GM12873 (cell line): ENCODE measurements around the gene CD2BP2.

ENCODE experiments used
- CTCF ChIP-seq: IDR thresholded peaks from 2 replicates; pipeline ENCODE4 v1.5.1; 2012; ENCODE audit warnings: low read depth, mild to moderate bottlenecking, moderate library complexity, low read length, control low read depth; ENCODE audit not compliant: insufficient read depth; ENCODE audit errors: missing control alignments

The CD2BP2 gene

GRCh38 chr16:30350134-30350871, 4.8 kb downstream of the CD2BP2 start:
- no peak for TF ChIP-seq CTCF

GRCh38 chr16:30349675-30350074, 5.4 kb downstream of the CD2BP2 start:
- no peak for TF ChIP-seq CTCF

GRCh38 chr16:30348929-30349328, 6.2 kb downstream of the CD2BP2 start:
- no peak for TF ChIP-seq CTCF

- TF ChIP-seq CTCF: no peak
These were observed 7.0 kb downstream of the CD2BP2 start for GRCh38 chr16:30348113-30348512.

GRCh38 chr16:30346286-30346685, 8.8 kb downstream of the CD2BP2 start:
- TF ChIP-seq CTCF: no peak

GRCh38 chr16:30342751-30343490, 12.2 kb downstream of the CD2BP2 start:
- TF ChIP-seq CTCF: no peak

- TF ChIP-seq CTCF: no peak
These were observed 14.5 kb downstream of the CD2BP2 start for GRCh38 chr16:30340621-30341020.
